Measurements from ENCODE around the gene F7. TPM values are rescaled to one million over a fixed set of nuclear protein-coding genes. Genes with fewer than 3 reads are reported as not detected.

F7 gene
- total RNA-seq, 6 experiments from 2014 or later = 42.9 to 147 (median 84.2) TPM

- peak within 1 kb of the TSS; percentile 42 to 67 (median 55) for H3K4me3 ChIP-seq
- peak; percentile 80 to 91 (median 90) for DNase-seq
Measured at GRCh38 chr13:113157929-113158747, 52.5 kb downstream of the F7 start, which contains the start of gene PROZ. PROZ (plus strand) TSS chr13:113158648; CDS start chr13:113158661, 13 bp downstream.

DNA sequence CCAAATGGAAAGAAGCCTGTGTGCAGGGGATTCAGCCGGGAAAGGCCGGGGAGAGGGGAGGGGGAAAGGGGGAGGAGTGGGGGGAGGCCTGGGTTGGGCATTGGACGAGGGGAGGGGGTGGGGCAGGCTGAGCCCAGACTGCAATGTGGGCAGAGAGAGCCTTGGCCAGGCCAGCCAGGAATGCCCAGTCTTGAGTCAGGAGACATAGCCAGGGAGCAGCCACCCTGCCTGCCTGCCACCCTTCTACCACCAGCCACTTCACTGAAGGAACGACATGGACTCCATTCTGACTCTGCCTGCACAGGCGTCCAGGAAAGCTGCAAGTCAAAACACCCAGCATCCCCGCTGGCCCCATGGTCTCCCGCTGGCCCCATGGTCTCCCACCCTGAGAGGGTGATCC lies 53.4 kb downstream of the F7 start:
- DNase-seq (peak; percentile 53 to 85 (median 81)), ATAC-seq (peak; percentile 50 to 76 (median 66))
- peak overlapping the region in 2 of 3 donors; percentile 78 to 98 for H3K27ac ChIP-seq
- H3K27me3 ChIP-seq = no peaks in the 10 kb centered on the region
- peak overlapping the region; percentile 42 to 67 (median 55) for H3K4me3 ChIP-seq
- H3K36me3 ChIP-seq = peaks cover 0 to 11% (median 2%) of the 10 kb centered on the region in 4 donors
- no peak for TF ChIP-seq POLR2A (IDR thresholded peaks at IDR 0.05)
- 54% methylated on average over 7 of the region's 7 CpGs for WGBS (ENCODE audit: insufficient coverage, low coverage, low lambda C conversion rate, missing lambda C conversion rate)
- no peaks in the 10 kb centered on the region for H3K9me3 ChIP-seq
- H3K4me1 ChIP-seq = peaks cover 0 to 15% (median 0%) of the 10 kb centered on the region in 4 donors
- intact Hi-C loops (cut with DNase I) = loop anchor here in 1 of 2 donors (5.0 kb wide), 1 partner anchor 48 kb away; the partner anchor contains the start of genes CUL4A and PCID2

More at GRCh38 chr13:113157929-113158747, 52.5 kb downstream of the F7 start, which contains the start of gene PROZ:
- peak; percentile 72 to 83 (median 76) for ATAC-seq
- Histone ChIP-seq H3K36me3 (peaks cover 0 to 11% (median 2%) of the 10 kb centered on the region in 4 donors), H3K9me3 (no peaks in the 10 kb centered on the region), H3K4me1 (peaks cover 0 to 15% (median 0%) of the 10 kb centered on the region in 4 donors), H3K27me3 (no peaks in the 10 kb centered on the region), H3K27ac (peak within 1 kb of the TSS; percentile 69 to 98 (median 78))
- 33% methylated on average over 12 of the region's 16 CpGs for WGBS (ENCODE audit: insufficient coverage, low coverage, low lambda C conversion rate, missing lambda C conversion rate)
- intact Hi-C loops (cut with DNase I) = loop anchor here in 1 of 2 donors (5.0 kb wide), 1 partner anchor 49 kb away; the partner anchor contains the start of genes CUL4A and PCID2
- peak; percentile 46 for TF ChIP-seq POLR2A (IDR thresholded peaks at IDR 0.05)
- TF ChIP-seq CTCF (IDR thresholded peaks at IDR 0.05) = peak in 1 of 4 donors; percentile 9

- WGBS (ENCODE audit: insufficient coverage, low coverage, low lambda C conversion rate, missing lambda C conversion rate) = 60% methylated on average over 10 of the region's 20 CpGs
- Histone ChIP-seq H3K4me1 (peaks cover 0 to 15% (median 0%) of the 10 kb centered on the region in 4 donors), H3K9me3 (no peaks in the 10 kb centered on the region), H3K27ac (peak overlapping the region in 2 of 3 donors; percentile 78 to 98), H3K27me3 (no peaks in the 10 kb centered on the region), H3K4me3 (peak overlapping the region; percentile 42 to 67 (median 55)), H3K36me3 (peaks cover 0 to 13% (median 2%) of the 10 kb centered on the region in 4 donors)
- ATAC-seq (peak; percentile 2 to 11 (median 8)), DNase-seq (peak in 1 of 3 donors; percentile 57)
- intact Hi-C loops (cut with DNase I) = loop anchor here in 1 of 2 donors (5.0 kb wide), 1 partner anchor 48 kb away; the partner anchor contains the start of genes CUL4A and PCID2
- TF ChIP-seq POLR2A (IDR thresholded peaks at IDR 0.05) = no peak
- no peak for TF ChIP-seq CTCF (IDR thresholded peaks at IDR 0.05)
Measured at GRCh38 chr13:113159701-113160100, 54.1 kb downstream of the F7 start.

DNA sequence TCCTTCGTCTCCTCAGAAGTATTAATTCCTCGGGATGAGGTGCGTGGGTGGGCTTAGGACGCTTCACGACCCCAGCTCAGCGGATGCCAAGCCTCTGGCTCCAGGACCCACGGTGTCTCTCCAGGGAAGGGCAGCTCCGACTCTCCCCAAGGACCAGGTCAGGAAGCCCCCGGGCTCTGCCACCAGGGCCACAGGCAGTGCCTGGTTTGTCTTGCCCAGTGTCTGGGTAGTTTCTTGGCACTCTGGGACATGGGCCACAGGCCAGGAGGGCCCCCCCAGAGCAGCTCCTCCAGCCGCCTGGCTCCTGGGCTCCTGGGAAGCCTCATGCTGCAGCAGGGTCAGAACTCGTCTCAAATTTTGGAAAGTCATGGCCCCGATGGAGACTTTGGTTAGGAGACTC lies 55.4 kb downstream of the F7 start:
- ATAC-seq (no peak), DNase-seq (no peak)
- 79% methylated on average over 9 of the region's 12 CpGs for WGBS (ENCODE audit: insufficient coverage, low coverage, low lambda C conversion rate, missing lambda C conversion rate)
- H3K9me3 ChIP-seq = no peaks in the 10 kb centered on the region
- TF ChIP-seq CTCF (IDR thresholded peaks at IDR 0.05) (no peak), POLR2A (IDR thresholded peaks at IDR 0.05) (no peak)
- H3K4me3 ChIP-seq = no peak overlapping the region
- intact Hi-C loops (cut with DNase I) = no loop called here
- H3K27me3 ChIP-seq = no peaks in the 10 kb centered on the region
- peaks cover 0 to 11% (median 0%) of the 10 kb centered on the region in 4 donors for H3K4me1 ChIP-seq
- H3K36me3 ChIP-seq = peaks cover 0 to 23% (median 2%) of the 10 kb centered on the region in 4 donors
- no peak overlapping the region for H3K27ac ChIP-seq
